ENCODE data around the gene PPP2R5C.

Gene PPP2R5C

DNA sequence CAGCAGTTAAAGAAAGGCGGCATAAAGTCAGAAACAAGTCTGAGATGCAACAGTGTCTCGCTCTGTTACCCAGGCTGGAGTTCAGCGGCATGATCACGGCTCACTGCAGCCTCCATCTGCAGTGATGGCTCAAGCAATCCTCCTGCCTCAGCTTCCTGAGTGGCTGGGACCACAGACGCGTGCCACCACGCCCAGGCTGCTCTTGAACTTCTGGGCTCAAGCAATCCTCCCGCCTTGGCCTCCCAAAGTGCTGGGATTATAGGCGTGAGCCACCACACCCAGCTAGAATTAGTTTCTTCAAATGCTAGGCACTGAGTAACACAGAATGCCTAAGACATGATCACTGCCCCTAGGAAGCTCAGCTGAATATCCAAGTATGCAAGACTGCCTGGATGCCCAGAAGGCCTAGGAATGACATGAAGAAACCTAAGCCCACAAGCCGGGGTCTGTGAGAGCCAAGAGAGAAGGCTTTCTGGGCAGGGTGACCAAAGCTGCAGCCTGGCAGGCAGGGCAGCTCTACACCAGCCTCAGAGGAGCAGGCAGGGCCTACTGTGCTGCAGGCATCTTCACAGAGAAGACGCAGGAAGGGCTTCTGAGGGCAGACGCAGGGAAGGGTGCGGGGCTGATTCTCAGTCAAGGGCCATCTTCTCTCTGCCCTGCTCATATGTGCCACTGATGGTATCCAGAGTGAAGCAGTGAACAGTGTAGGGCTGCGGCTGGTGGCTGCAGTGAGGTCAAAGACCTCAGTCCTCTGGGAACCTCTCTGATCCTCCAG lies 4.3 kb upstream of the PPP2R5C start:
- DNase-seq, result no peak

DNA sequence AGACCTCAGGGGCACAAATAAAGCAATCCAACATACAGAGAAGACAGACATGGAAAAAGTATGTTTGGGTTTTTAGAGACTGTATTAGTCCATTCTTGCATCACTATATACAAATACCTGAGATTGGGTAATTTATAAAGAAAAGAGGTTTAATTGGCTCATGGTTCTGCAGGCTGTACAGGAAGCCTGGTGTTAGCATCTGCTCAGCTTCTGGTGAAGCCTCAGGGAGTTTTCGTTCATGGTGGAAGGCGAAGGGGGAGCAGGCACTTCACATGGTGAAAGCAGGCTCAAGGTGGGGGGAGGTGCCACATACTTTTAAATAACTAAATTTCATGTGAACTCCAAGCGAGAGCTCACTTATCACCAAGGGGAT lies 3.7 kb upstream of the PPP2R5C start:
- DNase-seq, result no peak

DNA sequence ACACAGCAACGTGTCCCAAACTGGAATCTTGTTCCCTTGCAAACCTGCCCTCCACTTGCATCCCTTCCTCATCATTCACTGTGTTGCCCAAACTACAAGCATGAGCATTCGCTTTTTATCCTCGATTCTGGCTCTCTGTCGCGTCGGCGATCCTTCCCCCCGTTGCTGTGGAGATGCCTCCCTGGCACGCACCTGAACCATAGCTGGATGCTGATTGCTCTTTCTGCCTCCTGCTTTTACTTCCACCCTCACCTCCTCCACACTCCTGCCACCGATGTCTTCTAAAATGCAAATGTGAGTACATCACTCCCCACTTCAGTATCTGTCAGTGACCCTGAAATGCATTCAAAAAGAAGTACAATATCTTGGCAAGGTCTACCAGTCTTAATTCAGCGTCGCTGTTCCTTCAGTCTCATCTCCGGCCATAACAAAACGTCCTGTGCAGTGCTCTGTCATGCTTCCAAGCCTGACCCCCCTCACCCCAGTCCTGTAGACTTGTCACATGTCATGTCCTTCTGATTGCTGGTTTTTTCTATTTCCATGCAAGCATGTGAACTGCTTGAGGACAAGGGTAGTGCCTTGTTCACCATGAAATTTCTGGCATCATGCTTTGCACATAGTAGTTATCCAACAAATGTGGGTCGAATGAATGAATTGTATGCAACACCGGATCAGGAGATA lies 2.5 kb upstream of the PPP2R5C start:
- no peak for DNase-seq

DNA sequence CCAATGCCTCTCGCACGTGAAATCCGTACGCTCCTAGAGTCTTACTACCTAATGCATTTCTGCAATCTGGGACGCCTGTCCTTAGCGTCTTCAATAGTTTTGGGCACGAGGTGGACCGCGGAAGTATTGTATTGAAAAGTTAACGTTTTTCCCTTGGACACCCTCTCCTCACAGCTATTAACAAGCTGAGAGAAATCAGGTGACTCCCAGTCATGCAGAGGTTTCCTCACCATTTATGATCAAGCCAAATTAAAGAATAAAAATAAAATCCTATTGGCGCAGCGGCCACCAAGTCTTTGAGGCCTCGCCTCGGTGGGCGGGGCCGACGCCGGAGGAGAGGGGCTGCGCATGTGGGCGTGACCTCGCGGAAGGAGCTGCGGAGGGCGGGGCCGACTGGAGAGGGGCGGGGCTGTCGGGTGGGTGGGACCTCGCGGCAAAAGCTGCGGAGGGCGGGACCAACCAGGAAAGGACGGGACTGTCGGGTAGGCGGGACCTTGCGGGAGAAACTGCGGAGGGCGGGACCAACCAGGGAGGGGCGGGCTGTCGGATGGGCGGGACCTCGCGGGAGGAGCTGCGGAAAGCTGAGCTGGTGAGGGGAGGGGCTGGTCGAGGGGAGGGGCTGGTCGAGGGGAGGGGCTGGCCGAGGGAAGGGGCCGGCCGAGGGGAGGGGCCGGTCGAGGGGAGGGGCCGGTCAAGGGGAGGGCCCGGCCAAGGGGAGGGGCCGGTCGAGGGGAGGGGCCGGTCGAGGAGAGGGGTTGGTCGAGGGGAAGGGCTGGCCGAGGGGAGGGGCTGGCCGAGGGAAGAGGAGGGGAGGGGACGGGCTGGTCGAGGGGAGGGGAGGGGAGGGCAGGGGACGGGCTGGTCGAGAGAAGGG lies 1.1 kb upstream of the PPP2R5C start:
- peak; percentile 99 for DNase-seq

DNA sequence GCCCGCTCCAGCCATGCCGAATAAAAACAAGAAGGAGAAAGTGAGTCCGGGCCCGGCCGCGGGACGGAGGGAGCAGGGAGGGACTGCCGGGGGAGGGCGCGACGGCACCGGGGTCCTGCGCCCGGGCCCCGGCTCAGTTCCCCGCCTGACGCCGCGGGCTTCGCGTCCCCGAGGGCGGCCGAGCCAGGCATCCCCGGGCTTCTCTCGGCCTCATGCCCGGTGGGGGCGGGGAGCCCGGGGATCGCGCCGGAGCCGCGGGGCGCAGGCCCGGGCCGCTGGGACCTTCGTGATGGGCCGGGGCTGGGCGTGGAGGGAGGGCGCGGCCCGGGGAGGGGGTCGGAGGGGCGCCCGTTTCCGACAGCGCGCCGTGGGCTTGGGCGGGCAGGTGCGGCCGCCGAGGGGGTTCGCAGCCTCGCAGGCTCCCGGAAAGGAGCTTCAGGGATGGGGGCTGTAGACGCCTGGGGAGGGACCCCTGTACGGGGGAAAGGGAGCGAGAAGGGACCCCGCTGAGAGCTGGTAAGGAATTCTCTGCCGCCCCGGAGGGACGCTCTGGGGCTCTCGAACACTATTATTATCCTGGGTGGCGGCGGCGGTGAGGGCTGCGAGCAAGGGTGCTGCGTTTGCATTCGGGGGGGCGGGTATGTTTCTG lies 496 bp downstream of the PPP2R5C start:
- DNase-seq, result peak; percentile 26

DNA sequence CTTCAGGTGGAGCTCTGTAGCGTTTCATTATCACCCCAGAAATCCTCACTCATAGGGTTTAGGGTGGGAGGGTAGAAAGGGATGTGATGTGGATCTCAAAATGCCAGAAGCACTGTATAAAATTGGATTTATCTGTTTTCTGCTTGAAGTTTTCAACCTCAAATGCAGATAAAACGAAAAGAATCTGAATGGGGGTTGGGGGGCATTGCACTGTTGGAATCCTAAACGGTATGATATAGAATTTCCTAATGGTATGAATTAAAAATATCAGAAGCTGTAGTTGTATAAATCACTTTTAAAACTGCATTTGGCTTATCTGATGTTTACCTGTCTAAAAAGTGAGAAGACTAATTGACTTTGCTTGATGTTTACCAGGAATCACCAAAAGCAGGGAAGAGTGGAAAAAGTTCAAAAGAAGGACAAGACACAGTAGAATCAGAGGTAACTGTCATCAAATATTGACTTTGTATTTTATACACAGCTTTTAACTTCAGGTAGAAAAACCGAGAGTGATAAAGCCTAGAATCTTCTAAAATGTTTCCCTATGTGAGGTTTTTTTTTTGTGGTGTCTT lies 1.1 kb downstream of the PPP2R5C start:
- DNase-seq, result no peak

DNA sequence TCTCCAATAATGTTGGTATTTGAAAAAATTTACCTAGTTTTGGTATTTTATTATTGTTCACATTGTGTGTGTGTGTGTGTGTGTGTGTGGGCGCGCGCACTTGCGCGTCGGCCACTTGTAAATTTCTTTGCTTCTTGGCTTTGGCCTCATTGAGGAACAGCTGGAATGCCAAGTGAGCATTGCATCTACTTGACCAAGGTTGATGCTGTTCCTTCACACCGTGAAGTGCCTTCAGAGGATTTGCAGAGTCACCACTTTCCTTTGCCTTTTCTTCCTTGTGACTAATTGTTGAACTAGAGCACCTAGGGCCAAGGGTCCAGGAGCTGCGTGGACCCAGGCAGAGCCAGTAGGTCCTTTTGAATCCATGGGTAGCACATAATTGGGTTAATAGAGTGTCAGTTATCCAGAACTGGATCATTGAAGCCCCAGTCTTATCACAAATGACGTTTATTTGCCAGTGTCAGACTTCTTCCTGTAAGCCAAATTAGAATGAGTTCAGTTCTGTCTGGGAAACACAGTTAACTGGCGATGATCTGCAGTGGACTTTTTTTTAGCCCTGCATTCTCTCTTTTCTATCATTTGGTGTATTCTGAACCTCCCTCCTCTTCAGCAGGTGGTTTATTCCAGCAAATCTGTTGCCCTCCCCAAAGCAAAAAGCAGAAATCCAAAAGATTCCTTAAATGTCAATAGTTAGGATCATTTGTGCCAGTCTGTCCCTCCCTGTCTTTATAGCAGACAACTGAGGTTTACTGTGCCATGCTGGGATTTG lies 2.6 kb downstream of the PPP2R5C start:
- no peak for DNase-seq

DNA sequence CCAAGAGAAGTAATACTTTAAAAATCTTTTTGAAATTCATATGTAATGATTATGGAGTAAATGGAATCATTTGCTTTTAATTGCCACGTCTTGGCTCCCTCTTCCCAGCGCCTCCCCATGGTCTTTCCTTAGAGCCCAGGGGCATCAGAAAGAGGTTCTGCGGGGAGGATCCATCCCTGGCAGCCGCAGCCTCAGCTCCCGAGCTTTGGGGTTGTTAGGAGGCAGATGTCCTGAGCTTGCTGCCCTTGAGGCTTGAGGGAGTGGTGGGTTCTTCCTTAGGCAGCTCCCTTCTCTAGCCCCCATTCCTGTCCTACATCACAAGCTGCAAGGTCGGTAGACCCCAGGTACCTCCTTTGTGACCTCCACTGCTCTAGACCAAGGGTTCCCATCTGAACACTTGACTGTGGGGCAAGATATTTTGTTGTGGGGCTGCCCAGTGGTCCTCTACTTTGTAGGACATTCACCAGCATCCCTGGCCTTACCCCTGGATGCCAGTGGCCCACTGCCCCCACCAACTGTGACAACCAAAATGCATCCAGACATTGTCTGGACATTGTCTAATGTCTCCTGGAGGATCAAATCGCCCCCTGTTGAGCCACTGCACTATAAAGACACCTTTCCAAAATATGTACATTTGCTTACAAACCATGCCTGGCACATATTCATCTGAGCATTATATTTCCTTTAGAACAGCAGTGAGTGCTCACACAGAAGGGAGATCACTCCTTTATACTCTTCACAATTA lies 6.3 kb downstream of the PPP2R5C start:
- no peak for DNase-seq

DNA sequence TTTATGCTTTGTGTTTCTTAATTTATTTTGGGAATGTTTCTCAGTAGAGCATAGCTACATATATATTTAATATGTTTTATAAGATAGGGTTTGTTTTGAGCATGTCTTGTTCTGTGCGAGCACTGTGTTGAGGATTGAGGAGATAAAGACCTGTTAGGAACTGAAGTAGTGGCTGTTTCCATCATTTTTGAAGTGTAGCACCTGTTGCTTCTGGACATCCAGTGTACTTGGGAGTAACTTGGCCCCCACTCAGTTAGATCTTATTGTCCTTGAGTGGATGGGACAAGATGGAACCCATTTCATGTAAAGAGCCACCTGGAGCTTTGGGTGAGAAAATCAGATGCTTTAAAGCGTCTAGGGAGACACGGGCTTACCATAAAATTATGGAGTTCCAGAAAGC lies 8.7 kb downstream of the PPP2R5C start:
- DNase-seq, result no peak

DNA sequence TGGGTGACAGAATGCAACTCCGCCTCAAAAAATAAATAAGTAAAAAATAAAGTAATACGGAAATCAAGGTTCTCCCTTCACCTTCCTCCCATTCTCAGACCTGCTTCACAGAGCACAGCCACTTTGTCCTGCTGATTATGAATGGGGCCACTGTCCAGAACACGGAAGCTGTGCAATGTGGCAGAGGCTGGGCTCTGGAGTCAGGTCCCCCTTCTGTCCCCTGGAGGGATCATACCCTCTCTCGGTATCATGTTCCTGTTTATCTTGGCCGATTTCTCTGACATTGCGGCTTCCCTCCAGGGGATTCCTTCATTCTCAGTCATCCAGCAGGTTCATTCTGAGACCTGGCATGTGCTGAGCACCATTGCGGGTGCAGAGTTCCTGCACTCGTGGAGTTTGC lies 11.3 kb downstream of the PPP2R5C start:
- no peak for DNase-seq

DNA sequence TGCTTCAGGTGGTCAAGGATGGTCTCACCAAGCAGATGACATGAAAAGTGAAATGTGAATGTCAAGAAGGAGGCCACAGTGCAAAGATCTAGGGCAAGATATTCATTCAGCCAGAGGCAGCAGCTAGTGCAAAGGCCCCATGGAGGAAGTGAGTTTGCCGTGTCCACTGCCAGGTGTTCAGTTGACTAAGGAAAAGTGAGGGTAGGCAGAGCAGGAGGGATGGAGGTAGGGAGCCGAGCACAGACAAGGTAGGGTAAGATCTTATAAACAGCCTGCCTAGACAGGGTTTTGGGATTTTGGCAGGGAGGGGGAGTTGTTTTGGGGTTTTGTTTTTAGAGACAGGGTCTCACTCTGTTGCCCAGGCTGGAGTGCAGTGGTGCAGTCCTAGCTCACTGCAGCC lies 11.9 kb downstream of the PPP2R5C start:
- no peak for DNase-seq

DNA sequence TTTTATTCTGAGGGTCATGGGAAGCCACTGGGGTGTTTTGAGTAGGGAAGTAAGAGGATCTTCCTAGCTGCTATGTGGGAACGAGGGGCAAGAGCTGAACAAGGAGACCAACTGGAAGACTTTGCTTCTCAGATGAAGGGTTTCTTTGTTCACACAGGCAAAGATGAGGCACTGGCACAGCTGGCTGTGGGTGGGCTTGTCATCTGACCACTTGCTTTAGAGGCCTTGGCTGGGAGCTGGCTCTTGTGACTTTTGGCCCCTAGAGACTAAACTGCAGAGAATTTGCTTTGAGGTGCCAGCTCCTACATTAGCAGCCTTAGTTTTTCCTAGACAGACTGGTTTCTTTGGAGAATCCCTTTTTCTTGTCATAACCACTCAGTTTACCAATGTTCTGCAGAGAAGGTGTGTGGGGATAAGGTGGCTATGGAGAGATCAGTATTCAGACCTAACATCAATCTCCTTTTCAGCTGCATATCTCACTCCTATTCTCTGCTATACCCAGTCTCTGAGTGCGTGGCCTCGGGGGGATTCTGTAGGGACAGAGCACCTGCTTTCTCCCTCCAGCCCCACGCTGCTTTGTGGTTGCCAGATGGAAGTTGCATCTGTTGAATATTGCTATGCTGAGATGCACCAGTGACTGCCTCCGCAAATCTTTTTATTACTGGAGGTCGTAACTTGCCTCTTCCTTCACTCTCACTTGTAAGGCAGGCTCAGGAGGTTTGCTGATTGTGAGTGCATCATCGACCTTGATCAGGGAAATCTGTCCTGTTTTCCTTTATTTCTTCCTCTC lies 12.7 kb downstream of the PPP2R5C start:
- DNase-seq, result no peak

DNA sequence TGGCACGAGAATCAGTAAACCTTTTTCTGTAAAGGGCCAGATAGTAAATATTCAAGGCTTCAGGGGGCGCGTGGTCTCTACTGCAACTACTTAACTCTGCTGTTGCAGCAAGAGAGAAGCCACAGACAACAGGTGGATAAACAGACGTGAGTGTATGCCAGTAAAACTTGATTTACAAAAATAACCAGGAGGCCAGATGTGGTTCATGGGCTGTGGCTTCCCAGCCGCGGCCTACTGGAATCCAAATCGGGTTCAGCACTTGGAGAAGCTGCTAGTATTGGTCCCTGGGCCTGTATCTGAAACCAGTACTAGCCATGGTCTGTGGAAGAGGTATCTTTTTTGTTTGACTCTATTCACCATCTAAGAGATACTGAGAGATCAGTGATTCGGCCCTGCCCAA lies 13.3 kb downstream of the PPP2R5C start:
- no peak for DNase-seq

DNA sequence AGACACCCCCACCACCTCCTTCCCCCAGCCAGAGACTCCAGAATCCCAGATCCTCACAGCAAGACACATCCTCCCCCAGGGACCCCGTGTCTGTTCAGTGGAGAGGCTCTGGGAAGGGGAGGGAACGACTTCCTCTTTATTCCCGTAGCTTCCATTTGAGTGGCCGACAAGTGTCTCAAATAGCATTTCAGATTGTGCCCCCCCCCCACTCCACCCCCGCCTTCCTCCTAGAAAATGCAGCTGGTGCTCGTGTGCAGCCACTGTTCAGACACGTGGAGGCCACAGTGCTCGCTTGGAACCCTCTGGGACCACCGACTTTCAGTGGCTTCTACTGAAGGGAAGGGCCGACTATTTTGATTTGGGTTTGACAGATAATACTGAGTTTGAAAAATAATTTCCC lies 14.3 kb downstream of the PPP2R5C start:
- no peak for DNase-seq

DNA sequence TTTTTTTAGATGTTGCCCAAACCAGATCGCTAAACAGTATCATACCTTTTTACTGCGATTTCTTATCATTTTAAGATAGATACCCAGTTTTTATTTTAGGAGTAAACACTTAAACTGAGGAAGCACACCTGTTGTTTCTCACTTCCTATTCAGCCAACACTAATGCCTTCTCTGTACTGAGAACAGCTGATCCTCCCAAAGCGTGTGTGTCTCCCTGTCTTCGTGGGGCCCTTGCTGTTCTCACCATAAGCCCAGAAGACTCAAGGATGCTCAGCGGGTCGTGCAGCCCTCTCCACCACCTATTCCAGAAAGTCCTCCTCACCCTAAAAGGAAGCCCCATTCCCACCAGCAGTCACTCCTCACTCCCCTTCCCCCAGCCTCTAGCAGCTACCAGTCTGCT lies 14.8 kb downstream of the PPP2R5C start:
- DNase-seq, result no peak

DNA sequence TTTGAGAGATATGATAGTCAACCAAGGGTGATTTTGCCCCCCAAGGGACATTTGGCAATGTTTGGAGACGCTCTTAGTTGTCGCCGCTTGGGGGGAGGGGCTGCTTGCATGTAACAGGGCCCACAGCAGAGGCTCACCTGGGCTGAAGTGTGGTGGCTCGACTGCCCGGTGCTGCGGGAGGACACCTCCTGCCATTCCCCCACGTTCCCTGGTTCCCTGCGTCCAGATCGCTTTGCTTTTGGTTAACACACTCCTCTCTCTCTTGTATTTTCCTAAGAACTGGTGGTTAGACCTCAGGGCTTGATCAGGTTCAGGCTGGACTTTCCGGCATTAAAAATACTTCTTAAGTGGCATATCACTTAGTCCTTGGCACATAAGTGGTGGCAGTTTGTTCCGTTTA lies 18.9 kb downstream of the PPP2R5C start:
- DNase-seq, result no peak

DNA sequence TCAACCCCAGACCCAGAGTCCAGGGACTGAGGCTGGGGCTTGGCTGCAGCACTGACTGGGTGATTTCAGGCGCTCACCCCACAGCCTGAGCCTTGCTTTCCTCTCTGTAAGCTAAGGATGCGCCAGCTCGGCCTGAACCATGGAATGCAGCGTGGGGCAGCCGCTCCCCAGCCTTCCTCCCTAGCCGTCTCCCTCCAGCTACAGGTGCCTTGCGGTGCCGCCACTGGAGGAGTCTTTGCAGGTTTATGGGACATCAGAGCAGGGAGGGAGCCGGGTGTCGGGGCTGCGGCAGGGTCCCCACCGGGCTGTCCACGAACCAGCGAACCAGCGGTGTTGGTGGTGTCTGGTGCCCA lies 19.4 kb downstream of the PPP2R5C start:
- no peak for DNase-seq

DNA sequence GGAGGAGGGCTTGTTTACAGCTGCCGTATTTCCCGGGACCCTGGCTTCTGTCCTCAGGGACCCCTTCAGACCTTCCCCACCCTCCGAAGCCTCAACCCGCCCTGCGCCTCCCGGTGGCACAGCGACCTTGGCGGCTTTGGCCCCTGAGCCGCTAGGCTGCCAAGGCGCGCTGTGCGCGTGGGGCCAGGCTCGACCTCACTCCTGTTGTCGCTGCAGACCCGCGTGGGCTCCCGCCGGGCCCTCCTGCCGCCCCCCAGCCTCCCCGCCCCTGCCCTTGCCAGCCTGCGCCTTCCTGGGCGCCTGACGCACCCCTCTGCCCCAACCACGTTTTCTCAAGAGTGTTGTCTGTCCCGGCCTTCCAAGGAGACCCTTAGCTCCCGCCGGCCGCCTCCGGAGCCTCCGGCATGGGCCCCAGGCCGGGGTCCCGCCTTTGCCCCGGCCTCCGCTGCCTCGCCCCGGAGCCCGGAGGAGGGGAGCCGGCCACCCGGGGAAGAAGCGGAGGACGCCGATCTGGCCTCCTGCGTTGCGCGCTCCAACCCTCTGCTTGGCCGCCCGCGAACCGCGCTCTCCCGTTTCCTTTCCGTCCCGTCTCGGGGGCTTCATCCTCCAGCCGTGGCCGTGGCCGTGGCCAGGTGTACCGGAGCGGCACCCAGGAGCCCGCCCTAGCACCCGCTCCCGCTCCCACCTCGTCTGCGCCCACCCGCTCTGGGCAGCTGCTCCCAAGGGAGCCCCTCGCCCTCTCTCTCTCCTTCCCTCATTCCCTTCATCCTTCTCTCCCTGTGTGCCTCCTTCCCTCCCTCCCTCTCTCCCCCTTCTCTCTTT lies 19.9 kb downstream of the PPP2R5C start:
- peak; percentile 19 for DNase-seq

DNA sequence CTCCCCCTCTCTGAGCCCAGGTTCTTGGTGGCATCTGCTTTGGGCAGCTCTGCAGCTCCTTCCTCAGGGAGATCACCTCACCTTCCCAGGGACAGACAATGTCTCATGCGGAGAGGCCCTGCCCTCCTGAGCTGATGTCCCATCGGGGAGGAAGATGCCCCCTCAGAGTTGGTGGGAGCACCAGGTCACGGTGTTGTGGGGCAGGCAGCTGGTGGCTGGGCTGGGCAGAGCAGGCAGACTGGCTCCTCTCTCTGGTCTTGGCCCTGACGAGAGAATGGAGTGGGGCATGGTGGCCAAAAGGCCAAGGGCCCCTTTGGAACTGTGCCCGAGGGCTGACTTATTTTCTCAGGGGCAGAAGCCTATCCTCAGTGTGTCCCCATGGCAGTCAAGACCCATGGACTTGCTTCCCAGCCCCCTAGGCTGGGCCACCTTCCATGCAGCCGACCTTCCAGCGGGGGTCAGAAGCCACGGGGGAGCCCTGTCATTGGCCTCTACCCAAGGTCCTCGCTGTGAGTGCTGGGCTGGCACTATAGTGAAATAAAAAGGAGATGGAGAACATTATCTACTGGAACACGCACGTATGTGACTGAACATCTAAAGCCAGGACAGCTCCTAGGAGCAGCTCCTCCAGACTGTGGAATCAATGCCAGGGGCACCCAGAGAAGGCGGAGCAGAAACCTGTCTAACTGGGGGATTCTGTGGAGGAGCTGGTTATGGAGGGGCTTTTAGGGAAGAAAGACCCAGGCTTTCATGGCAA lies 21.9 kb downstream of the PPP2R5C start:
- DNase-seq, result no peak
